Peyer's patch (tissue), 4 donors: ENCODE results near the gene STIP1. TPM values are rescaled to one million over a fixed set of nuclear protein-coding genes. Genes with fewer than 3 reads are reported as not detected.

Source experiments
- DNase-seq, 3 donors: peaks; one replicate each; pipeline ENCODE4 v3.0.0-alpha.2; 2017 to 2019
- H3K27ac ChIP-seq, 4 donors: fragments of 200-600 bp; sonication (generic); one replicate each; pipeline ENCODE4 v1.5.1; 2016 to 2019
- H3K27me3 ChIP-seq, 2 donors: fragments of 200-600 bp; sonication (generic); one replicate each; pipeline ENCODE4 v1.5.1; 2019
- H3K36me3 ChIP-seq, 3 donors: fragments of 200-600 bp; sonication (generic); one replicate each; pipeline ENCODE4 v1.5.1; 2016 to 2019
- H3K4me1 ChIP-seq, 4 donors: fragments of 200-600 bp; sonication (generic); one replicate each; pipeline ENCODE4 v1.5.1; 2016 to 2019
- H3K4me3 ChIP-seq, 4 donors: fragments of 200-600 bp; sonication (generic); 1 replicate in 3 of 4; 2 replicates in 1 of 4; pipeline ENCODE4 v1.5.1; 2016 to 2019; ENCODE audit warnings: mild to moderate bottlenecking in 1 of 4
- H3K9me3 ChIP-seq, 4 donors: fragments of 200-600 bp; sonication (generic); one replicate each; pipeline ENCODE4 v1.5.1; 2016 to 2019; ENCODE audit warnings: mild to moderate bottlenecking in 1 of 4
- POLR2A ChIP-seq, 2 donors: fragments of 450-650 bp; IDR thresholded peaks; one replicate each; pipeline ENCODE4 v1.5.1; 2017; ENCODE audit warnings: antibody characterized with exemption in 2 of 2, mild to moderate bottlenecking in 2 of 2, moderate library complexity in 2 of 2
- total RNA-seq, 4 donors: library from RNA; depleted of rRNA; stranded (reverse); fragments of >200 nt; gene quantifications; one replicate each; pipeline ENCODE4 v1.1.0, GENCODE V29; 2016
- TF ChIP-seq, protein P1 (sequence below), 6 experiments: fragments of 450-650 bp in 4 of 6; fragments of 200-600 bp in 2 of 6; sonication (generic) in 1 of 6; IDR thresholded peaks; one replicate each; pipeline ENCODE4 v1.5.1; 2017 to 2019; ENCODE audit warnings: antibody characterized with exemption in 6 of 6, mild to moderate bottlenecking in 3 of 6, moderate library complexity in 1 of 6

STIP1 gene
- total RNA-seq, 4 donors from 2014 or later: 50.3 to 106 (median 67.0) TPM

DNA sequence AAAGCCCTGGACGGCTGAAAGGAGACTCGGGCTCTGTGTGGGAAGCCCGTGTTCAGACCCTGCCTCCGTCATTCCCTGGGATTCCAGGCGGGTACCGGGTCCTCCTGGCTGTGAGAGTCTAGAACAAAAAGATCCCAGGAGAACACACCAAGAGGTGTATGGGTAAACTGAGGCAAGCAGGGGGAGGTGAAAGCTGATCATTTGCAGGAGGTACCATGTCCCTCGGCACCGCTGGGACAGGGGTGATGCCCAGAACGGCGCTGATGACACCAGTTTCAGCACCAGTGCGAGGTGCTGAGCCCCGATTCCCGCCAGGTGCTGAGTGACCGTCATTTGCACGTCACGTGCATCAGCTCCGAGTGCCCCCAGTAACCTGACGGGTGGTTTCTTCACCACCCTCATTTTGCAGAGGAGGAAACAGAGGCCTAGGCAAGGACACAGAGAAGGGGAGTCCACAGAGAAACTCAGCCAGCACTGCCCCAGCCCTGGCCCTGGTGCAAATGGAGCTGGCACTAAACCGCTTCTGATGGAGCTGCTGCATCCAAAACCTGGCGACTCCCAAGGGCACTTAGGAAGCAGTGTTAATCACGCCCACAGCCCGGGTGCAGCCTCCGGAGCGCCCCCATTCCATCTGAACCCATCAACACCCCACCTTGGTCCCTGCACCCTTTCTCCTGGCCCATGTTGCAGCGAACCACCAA lies 36.9 kb upstream of the STIP1 start:
- TF ChIP-seq, protein P1, sequence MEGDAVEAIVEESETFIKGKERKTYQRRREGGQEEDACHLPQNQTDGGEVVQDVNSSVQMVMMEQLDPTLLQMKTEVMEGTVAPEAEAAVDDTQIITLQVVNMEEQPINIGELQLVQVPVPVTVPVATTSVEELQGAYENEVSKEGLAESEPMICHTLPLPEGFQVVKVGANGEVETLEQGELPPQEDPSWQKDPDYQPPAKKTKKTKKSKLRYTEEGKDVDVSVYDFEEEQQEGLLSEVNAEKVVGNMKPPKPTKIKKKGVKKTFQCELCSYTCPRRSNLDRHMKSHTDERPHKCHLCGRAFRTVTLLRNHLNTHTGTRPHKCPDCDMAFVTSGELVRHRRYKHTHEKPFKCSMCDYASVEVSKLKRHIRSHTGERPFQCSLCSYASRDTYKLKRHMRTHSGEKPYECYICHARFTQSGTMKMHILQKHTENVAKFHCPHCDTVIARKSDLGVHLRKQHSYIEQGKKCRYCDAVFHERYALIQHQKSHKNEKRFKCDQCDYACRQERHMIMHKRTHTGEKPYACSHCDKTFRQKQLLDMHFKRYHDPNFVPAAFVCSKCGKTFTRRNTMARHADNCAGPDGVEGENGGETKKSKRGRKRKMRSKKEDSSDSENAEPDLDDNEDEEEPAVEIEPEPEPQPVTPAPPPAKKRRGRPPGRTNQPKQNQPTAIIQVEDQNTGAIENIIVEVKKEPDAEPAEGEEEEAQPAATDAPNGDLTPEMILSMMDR (IDR thresholded peaks at IDR 0.05): no peak
- no peak for TF ChIP-seq POLR2A (IDR thresholded peaks at IDR 0.05)
- Histone ChIP-seq H3K27me3 (no peaks in the 10 kb centered on the region), H3K4me1 (peaks cover 0 to 20% (median 2%) of the 10 kb centered on the region in 4 donors), H3K4me3 (no peak overlapping the region), H3K27ac (no peak overlapping the region), H3K36me3 (no peaks in the 10 kb centered on the region), H3K9me3 (no peaks in the 10 kb centered on the region)
- DNase-seq: no peak

DNA sequence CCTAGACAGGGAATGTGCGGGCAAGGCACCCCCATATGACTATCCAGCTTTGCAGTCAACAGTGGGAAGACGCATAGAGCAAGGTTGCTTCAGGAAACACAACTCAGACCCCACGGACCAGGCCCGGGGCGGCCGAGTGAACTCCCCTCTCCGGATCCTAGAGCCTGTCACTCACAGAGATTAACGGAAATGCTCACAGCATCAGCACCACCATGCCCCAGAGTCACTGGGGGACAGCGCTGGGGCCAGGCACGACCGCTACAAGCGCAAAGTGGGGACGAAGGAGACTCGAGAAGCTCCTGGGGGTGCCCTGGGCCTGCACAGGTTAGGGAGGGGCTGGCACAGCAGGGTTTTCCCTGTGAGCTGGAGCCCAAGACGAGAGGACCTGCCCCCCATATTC lies 35.9 kb upstream of the STIP1 start:
- no peaks in the 10 kb centered on the region for H3K36me3 ChIP-seq
- no peak overlapping the region for H3K27ac ChIP-seq
- no peak for DNase-seq
- TF ChIP-seq, protein P1 (IDR thresholded peaks at IDR 0.05): no peak
- TF ChIP-seq POLR2A (IDR thresholded peaks at IDR 0.05): no peak
- no peaks in the 10 kb centered on the region for H3K9me3 ChIP-seq
- peaks cover 0 to 20% (median 2%) of the 10 kb centered on the region in 4 donors for H3K4me1 ChIP-seq
- H3K27me3 ChIP-seq: no peaks in the 10 kb centered on the region
- H3K4me3 ChIP-seq: no peak overlapping the region

DNA sequence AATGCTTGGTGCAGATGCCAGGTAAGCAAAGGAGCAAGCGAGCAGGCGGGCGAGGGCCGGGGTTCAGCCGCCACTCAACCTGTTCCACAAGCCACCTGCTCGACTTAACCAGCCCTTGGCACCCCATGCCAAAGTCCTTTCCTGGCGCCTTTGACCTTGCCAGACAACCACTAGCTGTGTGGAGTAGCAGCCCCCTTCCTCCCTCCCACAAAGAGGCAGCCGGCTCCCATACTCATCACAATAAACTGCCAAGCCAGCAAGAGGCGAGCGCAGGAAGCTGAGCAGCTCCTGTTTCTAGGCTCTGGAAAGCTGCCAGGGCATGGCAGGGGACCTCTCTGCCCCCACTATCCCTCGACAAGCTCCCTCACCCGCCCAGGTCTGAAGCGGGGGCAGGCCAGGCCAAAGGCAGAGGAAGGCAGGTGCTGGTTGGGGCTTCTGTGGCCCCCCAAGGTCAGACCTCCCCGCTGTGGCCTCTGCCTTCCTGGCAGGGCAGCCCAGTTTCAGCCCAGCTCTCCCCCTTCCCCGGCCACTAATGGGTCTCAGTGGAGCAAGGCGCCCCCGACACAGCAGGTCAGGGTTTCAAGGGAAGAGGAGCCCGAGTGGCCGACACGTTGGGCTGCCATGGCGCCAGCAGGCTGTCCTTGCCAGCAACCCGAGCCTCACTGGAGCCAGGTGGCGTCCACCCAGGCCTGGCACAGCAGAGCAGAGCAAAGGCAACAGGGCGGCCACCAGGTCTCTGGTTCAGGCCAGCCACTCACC lies 35.3 kb upstream of the STIP1 start:
- no peak overlapping the region for H3K27ac ChIP-seq
- TF ChIP-seq, protein P1 (IDR thresholded peaks at IDR 0.05): no peak
- TF ChIP-seq POLR2A (IDR thresholded peaks at IDR 0.05): no peak
- DNase-seq: no peak
- no peaks in the 10 kb centered on the region for H3K36me3 ChIP-seq
- H3K9me3 ChIP-seq: no peaks in the 10 kb centered on the region
- no peaks in the 10 kb centered on the region for H3K27me3 ChIP-seq
- H3K4me3 ChIP-seq: no peak overlapping the region
- peaks cover 0 to 20% (median 2%) of the 10 kb centered on the region in 4 donors for H3K4me1 ChIP-seq

DNA sequence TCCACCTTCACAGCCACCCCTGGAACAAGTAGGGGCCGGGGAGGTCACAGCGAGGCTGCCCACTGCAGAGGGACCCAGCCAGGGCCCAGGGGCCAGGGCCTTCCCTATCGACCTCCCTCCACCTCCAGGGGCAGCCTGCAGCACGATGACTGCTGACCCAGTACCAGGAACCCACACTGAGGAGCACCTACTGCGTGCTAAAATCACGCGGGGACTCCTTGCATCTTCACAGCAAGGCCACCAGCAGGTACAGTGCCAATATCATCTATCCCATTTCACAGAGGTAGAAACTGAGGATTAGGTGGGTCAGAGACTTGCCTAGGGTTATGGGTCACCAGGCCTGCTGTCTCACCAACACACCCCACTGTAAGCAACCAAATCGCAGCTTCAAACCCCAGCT lies 34.6 kb upstream of the STIP1 start:
- TF ChIP-seq POLR2A (IDR thresholded peaks at IDR 0.05): no peak
- TF ChIP-seq, protein P1 (IDR thresholded peaks at IDR 0.05): no peak
- H3K4me1 ChIP-seq: peaks cover 0 to 20% (median 2%) of the 10 kb centered on the region in 4 donors
- no peaks in the 10 kb centered on the region for H3K27me3 ChIP-seq
- H3K27ac ChIP-seq: no peak overlapping the region
- no peak for DNase-seq
- no peak overlapping the region for H3K4me3 ChIP-seq
- H3K36me3 ChIP-seq: no peaks in the 10 kb centered on the region
- no peaks in the 10 kb centered on the region for H3K9me3 ChIP-seq

DNA sequence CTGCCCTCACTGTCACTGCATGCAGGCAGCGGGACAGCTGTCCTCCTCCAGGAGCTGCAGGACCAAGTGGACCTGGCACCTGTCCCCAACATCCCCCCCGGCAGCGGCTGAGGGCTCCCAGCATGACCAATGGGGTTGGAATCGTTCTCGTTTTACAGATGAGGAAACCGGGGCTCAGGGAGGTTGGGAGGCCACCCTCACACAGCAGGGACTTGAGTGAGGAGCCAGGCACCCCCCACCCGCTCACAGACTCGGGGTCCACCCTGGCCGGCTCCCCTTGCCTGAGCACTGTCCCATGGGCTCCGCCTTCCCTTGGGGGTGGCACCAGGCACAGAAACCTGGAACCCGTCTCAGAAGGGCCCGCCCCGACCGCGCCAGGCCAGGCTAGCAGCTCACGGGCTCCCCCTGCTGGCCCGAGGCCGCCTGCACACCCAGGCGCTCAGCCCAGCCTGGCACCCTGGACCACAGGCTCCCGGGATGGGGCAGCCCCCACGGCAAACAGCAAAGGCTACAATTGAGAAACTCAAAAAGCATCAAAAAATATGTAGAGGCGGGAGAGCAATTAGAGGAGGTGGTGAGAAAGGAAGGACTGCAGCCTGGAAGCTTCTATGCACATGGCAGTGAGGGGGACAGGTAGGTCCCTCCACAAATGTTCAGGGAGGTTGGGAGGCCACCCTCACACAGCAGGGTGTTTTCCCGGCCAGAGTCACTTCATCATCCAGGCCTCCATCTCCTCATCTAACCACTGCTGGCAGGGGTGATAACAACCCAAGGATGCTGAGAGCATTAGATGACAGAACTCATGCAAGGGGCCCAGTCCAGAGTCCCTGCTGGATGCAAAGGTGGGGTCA lies 32.9 kb upstream of the STIP1 start:
- Histone ChIP-seq H3K27ac (no peak overlapping the region), H3K27me3 (no peaks in the 10 kb centered on the region), H3K36me3 (no peaks in the 10 kb centered on the region), H3K9me3 (no peaks in the 10 kb centered on the region), H3K4me3 (no peak overlapping the region), H3K4me1 (peaks cover 0 to 18% (median 2%) of the 10 kb centered on the region in 4 donors)
- TF ChIP-seq POLR2A (IDR thresholded peaks at IDR 0.05): no peak
- TF ChIP-seq, protein P1 (IDR thresholded peaks at IDR 0.05): peak; percentile 93 to 100 (median 96)
- DNase-seq: peak; percentile 51 to 83 (median 72)
